ENCODE data around the gene ISCA2.

ISCA2 gene

DNA sequence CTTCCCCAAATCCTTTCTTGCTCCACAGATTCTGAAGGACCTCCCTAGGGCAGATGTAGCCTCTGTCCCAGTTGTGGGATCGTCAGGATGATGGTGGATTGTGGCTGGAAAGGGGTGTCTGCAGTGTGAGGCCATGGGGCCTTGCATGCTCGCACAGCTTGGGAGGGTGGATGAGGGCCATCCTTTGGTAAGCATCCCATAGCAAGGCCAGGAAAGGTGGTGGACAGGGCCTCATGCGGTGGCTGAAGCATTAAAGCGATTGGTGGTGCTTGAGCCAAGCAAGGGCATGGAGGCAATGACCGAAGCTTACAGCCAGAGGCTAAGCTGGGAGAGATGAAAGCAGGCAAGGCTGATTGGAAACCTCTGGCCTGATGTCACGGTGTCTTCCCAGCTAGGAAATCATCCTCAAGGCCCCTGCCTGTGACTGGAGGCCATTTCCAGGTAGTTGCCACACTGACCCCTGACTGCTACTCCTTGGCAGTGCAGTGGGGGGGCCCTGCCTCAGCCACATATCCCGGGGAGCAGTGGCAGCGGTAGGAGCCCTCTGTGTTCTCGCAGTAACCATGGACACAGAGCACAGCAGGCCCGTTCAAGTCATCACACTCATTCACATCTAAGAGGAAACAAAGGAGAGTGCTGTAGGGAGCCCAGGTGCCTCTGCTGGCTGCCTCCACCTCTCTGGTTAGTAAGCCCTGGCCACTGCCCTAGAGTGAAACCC, 7.0 kb downstream of the ISCA2 start:
- no peak overlapping the region for H3K27ac ChIP-seq
- TF ChIP-seq CTCF (conservative IDR thresholded peaks at IDR 0.05) (no peak), ZFX (IDR thresholded peaks at IDR 0.05) (no peak)

GRCh38 chr14:74501135-74501614, 7.6 kb downstream of the ISCA2 start:
- no peak overlapping the region for H3K27ac ChIP-seq
- TF ChIP-seq ZFX (IDR thresholded peaks at IDR 0.05) (no peak), CTCF (conservative IDR thresholded peaks at IDR 0.05) (peak; percentile 88)

DNA sequence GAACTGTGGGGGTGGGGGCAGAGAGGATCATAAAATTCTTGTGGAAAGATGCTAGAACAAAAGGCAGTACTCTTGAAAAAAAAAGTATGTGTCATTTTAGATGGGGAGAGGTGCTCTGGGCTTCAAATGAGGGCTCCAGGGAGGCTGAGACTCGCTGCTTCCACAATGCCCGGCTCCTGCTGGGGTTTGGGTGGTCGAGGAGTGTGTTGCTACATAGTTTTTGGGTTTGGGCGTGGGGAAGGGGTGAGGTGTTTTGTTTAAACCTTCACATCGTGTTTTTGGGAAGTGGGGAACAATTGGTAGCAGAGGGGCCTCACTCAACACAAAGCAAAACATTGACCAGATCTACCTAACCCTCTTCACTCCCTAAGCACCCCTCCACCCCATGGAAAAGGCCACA, 8.1 kb downstream of the ISCA2 start:
- TF ChIP-seq ZFX (IDR thresholded peaks at IDR 0.05) (no peak), CTCF (conservative IDR thresholded peaks at IDR 0.05) (0 out of 2 replicates have a peak, but pooled peaks have one; percentile 2)
- H3K27ac ChIP-seq, result no peak overlapping the region

DNA sequence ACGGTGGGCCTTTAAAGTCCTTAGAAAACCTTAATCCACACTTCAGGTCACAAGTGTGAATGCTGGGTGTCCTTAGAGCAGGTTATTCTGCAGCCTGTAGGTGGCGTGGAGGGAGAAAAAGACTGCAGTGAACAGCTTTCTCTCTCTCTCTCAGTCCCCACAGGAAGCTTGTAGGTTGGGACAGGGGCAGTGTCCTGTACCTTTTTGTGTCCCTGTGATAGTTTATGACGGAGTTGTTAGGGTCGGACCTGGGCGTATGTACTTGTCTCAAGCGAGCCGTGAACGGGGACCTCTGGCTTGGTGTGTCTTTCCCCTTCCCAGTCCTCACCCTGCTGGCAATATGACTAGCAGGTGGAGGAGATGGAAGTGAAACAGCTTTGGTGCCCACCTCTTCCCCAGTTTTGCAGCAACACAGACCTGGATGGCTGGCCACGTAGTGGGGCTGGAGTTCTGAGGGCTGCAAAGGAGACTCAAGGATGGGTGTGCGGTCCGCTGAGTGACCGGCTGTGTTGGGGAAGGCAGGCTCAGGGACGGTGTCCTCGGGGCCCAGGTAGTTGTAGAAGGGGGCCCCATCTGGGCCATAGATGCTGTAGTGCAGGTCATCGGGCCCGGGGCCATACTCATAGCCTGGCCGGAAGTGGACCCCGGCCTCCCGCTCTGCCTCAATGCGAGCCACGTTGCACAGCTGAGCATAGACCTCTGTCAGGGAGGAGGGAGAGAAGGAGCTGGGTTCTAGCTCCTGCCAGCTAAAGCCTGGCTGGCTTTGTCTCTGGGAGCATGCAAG, 8.9 kb downstream of the ISCA2 start:
- no peak overlapping the region for H3K27ac ChIP-seq
- TF ChIP-seq ZFX (IDR thresholded peaks at IDR 0.05), result no peak
- peak; percentile 50 for TF ChIP-seq CTCF (conservative IDR thresholded peaks at IDR 0.05)

DNA sequence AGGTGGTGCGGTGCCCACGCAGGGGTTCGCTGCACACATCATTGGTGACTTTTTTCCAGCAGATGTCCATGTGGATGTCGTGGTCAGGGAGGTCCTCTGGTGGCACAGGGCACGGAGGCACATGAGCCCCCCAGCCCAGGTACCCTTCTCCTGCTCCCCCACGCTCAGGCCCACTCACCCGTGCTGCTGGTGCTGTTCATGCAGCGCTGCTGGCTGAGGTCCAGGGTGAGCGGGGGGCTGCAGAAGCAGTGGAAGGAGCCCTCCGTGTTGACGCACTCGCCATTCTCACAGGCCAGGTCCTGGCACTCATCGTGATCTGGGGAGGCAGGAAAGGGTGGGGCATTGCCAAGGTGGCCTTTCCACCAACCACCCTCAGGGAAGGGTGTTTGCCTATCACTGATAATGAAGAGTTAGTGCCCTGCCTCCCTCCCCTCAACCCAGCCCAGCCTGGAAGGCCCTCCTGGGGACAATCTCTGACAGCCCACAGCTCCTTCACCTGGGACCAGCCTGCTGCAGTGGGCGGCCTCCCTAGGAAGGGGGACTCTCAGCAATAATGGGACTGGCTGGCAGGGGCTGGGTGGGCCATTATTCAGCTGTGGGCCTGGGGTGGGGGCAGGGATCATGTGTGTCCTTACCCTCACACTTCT, 9.8 kb downstream of the ISCA2 start:
- TF ChIP-seq CTCF (conservative IDR thresholded peaks at IDR 0.05) (no peak), ZFX (IDR thresholded peaks at IDR 0.05) (no peak)
- no peak overlapping the region for H3K27ac ChIP-seq

DNA sequence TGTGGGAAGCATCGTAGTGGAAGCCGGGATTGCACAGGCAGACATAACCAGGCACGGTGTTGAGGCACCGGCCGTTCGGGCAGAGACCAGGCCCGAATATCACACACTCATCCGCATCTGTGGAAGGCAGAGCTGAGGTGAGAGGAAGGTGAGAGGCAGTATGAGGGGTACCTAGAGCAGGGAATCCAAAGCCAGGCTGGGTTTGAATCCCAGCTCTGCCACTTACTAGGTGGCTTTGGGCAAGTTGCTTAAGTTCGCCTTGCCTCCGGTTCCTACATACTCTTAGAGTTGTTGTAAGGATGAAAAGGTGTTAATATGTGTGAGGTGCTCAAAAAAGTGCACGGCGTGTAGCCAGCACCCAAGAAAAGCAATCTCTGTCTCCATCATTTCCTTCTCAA, 10.4 kb downstream of the ISCA2 start:
- TF ChIP-seq ZFX (IDR thresholded peaks at IDR 0.05), result 0 out of 2 replicates have a peak, but pooled peaks have one; percentile 2
- no peak for TF ChIP-seq CTCF (conservative IDR thresholded peaks at IDR 0.05)
- H3K27ac ChIP-seq, result no peak overlapping the region

DNA sequence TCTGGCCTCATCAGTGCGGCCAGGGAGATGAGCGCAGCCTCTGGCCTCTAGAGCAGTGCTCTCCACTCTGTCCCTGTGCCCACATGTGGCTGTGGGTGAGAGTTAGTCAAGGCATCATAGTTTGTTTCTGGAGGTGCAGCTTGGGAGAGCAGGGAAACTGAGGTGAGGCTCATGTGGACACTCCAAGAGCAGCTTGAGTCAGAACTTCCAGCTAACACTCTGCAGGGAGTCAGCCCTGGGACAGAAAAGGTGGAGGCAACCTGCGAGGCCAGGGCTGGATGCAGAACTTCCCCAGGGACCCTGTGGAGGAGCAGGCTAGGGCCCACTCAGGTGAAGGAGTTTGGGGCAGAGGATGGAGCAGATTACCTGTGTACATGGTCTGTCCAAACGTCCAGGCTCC, 10.8 kb downstream of the ISCA2 start:
- H3K27ac ChIP-seq, result no peak overlapping the region
- no peak for TF ChIP-seq CTCF (conservative IDR thresholded peaks at IDR 0.05)
- TF ChIP-seq ZFX (IDR thresholded peaks at IDR 0.05), result no peak

Measured in C4-2B (cell line).